Measurements from ENCODE around the gene ZSCAN25. TPM values are rescaled to one million over a fixed set of nuclear protein-coding genes. Genes with fewer than 3 reads are reported as not detected.

The ZSCAN25 gene
- total and polyA plus RNA-seq, 3 donors from 2014 or later = 14.1 to 36.0 (median 31.0) TPM

DNA sequence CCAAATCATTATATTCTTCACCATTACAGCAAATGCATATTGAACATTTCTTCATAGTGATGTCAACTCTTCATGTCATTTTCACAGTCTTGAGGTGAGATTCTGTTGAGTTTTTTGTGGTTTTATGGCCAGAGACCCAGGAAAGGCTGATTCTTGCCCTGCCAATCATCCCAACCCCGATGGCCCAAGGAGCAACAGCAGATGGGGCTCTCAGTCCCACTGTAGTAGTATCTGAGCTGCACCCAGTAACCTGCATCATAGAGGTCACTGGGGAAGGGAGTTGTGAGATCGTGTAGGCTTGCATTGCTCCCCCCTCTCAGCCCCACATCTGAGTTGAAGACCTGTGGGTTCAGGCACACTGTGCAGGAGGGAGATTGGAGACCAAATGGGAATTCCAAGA is 26.7 kb downstream of the ZSCAN25 start:
- intact Hi-C loops (cut with DNase I; ENCODE audit: low total_unique reads) = no loop called here
- no peak for DNase-seq
- Histone ChIP-seq H3K36me3 (ENCODE audit: low read depth, missing control alignments) (no peaks in the 10 kb centered on the region), H3K9me3 (no peaks in the 10 kb centered on the region), H3K27me3 (no peaks in the 10 kb centered on the region), H3K27ac (no peak overlapping the region), H3K4me1 (no peaks in the 10 kb centered on the region), H3K4me3 (no peak overlapping the region)
- 81 to 86% methylated on average over 2 of the region's 2 CpGs for WGBS, 2 donors
- TF ChIP-seq, protein P1, sequence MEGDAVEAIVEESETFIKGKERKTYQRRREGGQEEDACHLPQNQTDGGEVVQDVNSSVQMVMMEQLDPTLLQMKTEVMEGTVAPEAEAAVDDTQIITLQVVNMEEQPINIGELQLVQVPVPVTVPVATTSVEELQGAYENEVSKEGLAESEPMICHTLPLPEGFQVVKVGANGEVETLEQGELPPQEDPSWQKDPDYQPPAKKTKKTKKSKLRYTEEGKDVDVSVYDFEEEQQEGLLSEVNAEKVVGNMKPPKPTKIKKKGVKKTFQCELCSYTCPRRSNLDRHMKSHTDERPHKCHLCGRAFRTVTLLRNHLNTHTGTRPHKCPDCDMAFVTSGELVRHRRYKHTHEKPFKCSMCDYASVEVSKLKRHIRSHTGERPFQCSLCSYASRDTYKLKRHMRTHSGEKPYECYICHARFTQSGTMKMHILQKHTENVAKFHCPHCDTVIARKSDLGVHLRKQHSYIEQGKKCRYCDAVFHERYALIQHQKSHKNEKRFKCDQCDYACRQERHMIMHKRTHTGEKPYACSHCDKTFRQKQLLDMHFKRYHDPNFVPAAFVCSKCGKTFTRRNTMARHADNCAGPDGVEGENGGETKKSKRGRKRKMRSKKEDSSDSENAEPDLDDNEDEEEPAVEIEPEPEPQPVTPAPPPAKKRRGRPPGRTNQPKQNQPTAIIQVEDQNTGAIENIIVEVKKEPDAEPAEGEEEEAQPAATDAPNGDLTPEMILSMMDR (IDR thresholded peaks at IDR 0.05) = no peak
- no peak for TF ChIP-seq POLR2A (IDR thresholded peaks at IDR 0.05)

DNA sequence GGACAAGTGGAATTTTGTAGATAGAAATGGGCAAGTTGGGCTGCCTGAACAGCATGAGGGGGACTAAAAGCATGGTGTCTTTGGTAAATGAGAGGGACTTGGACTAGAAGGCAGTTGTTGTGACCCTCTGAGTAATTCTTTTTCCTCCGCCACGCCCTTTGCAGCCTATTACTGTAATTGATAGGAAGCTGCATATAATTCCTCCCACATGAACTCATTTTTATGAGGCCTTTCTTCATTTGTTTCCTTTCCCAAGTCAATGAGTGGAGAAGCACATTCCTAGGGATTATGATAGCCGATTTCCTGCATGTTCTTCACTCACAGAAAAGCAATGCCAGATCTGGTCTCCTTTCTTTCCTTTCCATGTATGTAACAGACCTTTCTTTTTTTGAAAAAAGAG is 27.7 kb downstream of the ZSCAN25 start:
- WGBS, 2 donors = 95 to 96% methylated on average over 3 of the region's 3 CpGs
- intact Hi-C loops (cut with DNase I; ENCODE audit: low total_unique reads) = no loop called here

DNA sequence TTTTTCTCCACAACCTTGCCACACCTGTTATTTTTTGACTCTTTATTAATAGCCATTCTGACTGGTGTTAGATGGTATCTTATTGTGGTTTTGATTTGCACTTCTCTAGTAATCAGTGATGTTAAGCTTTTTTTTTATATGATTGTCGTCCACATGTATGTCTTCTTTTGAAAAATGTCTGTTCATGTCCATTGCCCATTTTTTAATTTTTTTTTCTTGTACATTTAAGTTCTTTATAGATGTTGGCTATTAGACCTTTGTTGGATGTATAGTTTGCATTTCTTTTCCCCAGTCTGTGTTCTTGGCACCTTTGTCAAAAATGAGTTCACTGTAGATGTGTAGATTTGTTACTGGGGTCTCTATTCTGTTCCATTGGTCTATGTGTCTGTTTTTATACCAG is 28.8 kb downstream of the ZSCAN25 start:
- intact Hi-C loops (cut with DNase I; ENCODE audit: low total_unique reads) = no loop called here
- no peak overlapping the region for H3K4me3 ChIP-seq
- DNase-seq = no peak
- H3K27me3 ChIP-seq = no peaks in the 10 kb centered on the region
- no peak overlapping the region for H3K27ac ChIP-seq
- TF ChIP-seq, protein P1 (IDR thresholded peaks at IDR 0.05) = no peak
- no peak for TF ChIP-seq POLR2A (IDR thresholded peaks at IDR 0.05)
- H3K9me3 ChIP-seq = no peaks in the 10 kb centered on the region
- no peaks in the 10 kb centered on the region for H3K4me1 ChIP-seq
- 93 to 96% methylated on average over 1 of the region's 1 CpG for WGBS, 2 donors
- H3K36me3 ChIP-seq (ENCODE audit: low read depth, missing control alignments) = no peaks in the 10 kb centered on the region

More for the DNA sequence above, 27.7 kb downstream of the ZSCAN25 start:
- Histone ChIP-seq H3K4me3 (no peak overlapping the region), H3K27me3 (no peaks in the 10 kb centered on the region), H3K36me3 (ENCODE audit: low read depth, missing control alignments) (no peaks in the 10 kb centered on the region), H3K27ac (no peak overlapping the region), H3K4me1 (no peaks in the 10 kb centered on the region), H3K9me3 (no peaks in the 10 kb centered on the region)
- DNase-seq = no peak
- TF ChIP-seq POLR2A (IDR thresholded peaks at IDR 0.05) = no peak
- TF ChIP-seq, protein P1 (IDR thresholded peaks at IDR 0.05) = no peak

DNA sequence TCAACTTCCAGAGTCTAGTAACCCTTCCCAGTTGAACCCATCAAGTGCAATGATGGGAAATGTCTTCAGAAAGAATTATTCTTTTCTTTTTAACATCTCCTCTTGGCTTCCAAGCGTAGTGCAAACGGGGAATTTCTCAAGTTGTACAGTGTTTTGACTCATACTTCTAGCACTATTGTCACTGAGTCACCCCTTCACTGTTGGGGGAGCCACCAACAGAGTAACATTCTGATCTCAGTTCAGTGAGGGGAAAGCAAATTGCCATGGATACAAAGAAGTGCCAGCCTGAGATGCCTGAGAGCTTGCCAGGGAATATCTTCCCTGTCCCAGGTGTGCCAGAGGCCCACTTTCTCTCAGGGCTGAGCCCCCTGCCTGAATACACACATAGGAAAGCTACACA is 32.1 kb downstream of the ZSCAN25 start:
- Histone ChIP-seq H3K36me3 (ENCODE audit: low read depth, missing control alignments) (no peaks in the 10 kb centered on the region), H3K4me3 (no peak overlapping the region), H3K27ac (no peak overlapping the region), H3K27me3 (no peaks in the 10 kb centered on the region), H3K4me1 (no peaks in the 10 kb centered on the region), H3K9me3 (no peaks in the 10 kb centered on the region)
- WGBS, 2 donors = 94 to 100% methylated on average over 2 of the region's 2 CpGs
- intact Hi-C loops (cut with DNase I; ENCODE audit: low total_unique reads) = no loop called here
- TF ChIP-seq, protein P1 (IDR thresholded peaks at IDR 0.05) = no peak
- TF ChIP-seq POLR2A (IDR thresholded peaks at IDR 0.05) = no peak
- DNase-seq = no peak

DNA sequence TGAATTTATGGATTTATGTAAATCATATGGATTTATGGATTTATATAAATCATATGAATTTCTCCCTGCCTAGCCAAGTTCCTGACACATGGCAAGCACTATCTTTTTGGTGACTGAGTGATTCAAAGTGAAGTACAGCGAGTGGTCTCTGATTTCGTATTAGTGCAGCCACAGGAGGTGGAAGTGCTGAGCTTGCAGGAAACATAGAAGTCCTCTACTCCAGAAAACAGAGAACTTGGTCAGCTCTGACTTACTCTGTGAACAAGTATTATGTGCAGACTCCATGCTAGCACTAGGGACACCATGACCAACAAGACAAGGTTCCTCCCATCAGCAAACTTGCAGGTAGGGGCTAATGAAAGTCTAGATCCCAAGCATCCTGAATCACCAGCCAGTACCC is 34.5 kb downstream of the ZSCAN25 start:
- no peak overlapping the region for H3K27ac ChIP-seq
- DNase-seq = no peak
- H3K36me3 ChIP-seq (ENCODE audit: low read depth, missing control alignments) = no peaks in the 10 kb centered on the region
- no peaks in the 10 kb centered on the region for H3K9me3 ChIP-seq
- TF ChIP-seq, protein P1 (IDR thresholded peaks at IDR 0.05) = no peak
- no peak for TF ChIP-seq POLR2A (IDR thresholded peaks at IDR 0.05)
- no peaks in the 10 kb centered on the region for H3K4me1 ChIP-seq
- H3K27me3 ChIP-seq = no peaks in the 10 kb centered on the region
- H3K4me3 ChIP-seq = no peak overlapping the region
- 98 to 100% methylated on average over 2 of the region's 2 CpGs for WGBS, 2 donors
- intact Hi-C loops (cut with DNase I; ENCODE audit: low total_unique reads) = no loop called here

All from testis (tissue), 3 donors.